Stomach (tissue), 4 donors: ENCODE data around the gene KLHDC10.

Experiments
- CTCF ChIP-seq, 7 experiments: fragments of 450-650 bp in 4 of 7; fragments of 200-600 bp in 3 of 7; sonication (generic) in 3 of 7; IDR thresholded peaks; one replicate each; pipeline ENCODE4 v1.5.1; 2016 to 2019; ENCODE audit warnings: antibody characterized with exemption in 7 of 7, control low read depth in 2 of 7, mild to moderate bottlenecking in 1 of 7
- EP300 ChIP-seq: sonication (generic); formaldehyde crosslinking; IDR thresholded peaks from one replicate; pipeline ENCODE4 v1.6.1; 2017; ENCODE audit warnings: antibody characterized with exemption
- POLR2AphosphoS5 ChIP-seq, 3 donors: sonication (generic); formaldehyde crosslinking; IDR thresholded peaks; one replicate each; pipeline ENCODE4 v1.6.1; 2016; ENCODE audit warnings: antibody characterized with exemption in 3 of 3

DNA sequence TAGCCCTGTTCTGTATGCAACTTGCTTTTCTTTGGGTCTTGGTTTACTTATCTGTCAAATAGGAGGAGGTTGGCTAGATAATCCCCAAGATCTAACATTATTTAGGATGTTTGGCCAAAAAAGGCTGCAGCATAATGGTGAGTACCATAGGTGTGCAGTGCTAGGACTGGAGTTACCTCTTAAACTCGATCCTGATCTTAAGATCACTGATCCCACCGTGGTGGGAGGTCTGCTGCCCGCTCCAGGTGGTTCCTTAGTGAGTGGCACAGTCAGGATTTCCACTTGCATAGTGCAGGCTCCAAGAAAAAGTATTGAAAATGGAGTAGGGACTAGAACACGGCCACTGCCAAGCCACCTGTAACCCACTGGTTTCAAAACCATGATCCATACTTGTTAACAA lies 66.9 kb downstream of the KLHDC10 start:
- no peak for TF ChIP-seq CTCF (IDR thresholded peaks at IDR 0.05)
- no peak for TF ChIP-seq EP300
- no peak for TF ChIP-seq POLR2AphosphoS5 (IDR thresholded peaks at IDR 0.05)
